ENCODE measurements around the gene IL25.

GRCh38 chr14:23361763-23362162 is 10.8 kb upstream of the IL25 start:
- TF ChIP-seq SP1 (IDR thresholded peaks at IDR 0.05; ENCODE audit: low read depth, low read length) (no peak), ZNF274 (IDR thresholded peaks at IDR 0.05; ENCODE audit: borderline replicate concordance, extremely low read depth, low read length) (no peak), CEBPB (IDR thresholded peaks at IDR 0.05; ENCODE audit: low read depth, low read length) (no peak), CHD1 (IDR thresholded peaks at IDR 0.05; ENCODE audit: low read depth, low read length) (no peak), CHD7 (IDR thresholded peaks at IDR 0.05; ENCODE audit: insufficient replicate concordance, low read length) (no peak), POLR2AphosphoS5 (IDR thresholded peaks at IDR 0.05; ENCODE audit: low read depth, low read length) (no peak), CTCF (IDR thresholded peaks at IDR 0.05; ENCODE audit: control extremely low read depth in 1 of 3, insufficient read depth in 1 of 3, low read depth in 1 of 3, low read length in 3 of 3) (no peak), GTF2F1 (IDR thresholded peaks at IDR 0.05; ENCODE audit: borderline replicate concordance, low read depth, low read length) (no peak), POLR2A (IDR thresholded peaks at IDR 0.05; ENCODE audit: control extremely low read depth in 1 of 2, low read depth in 2 of 2, low read length in 2 of 2) (no peak), POU5F1 (IDR thresholded peaks at IDR 0.05; ENCODE audit: low read depth, low read length) (no peak)

All from H1 (cell line).